ENCODE data around the gene STRIP2.
"Not testable (repeated sequence)": the region's sequence is repeated elsewhere in the genome, so short reads cannot be mapped to it uniquely, and the experiment has no call there.

Gene STRIP2

DNA sequence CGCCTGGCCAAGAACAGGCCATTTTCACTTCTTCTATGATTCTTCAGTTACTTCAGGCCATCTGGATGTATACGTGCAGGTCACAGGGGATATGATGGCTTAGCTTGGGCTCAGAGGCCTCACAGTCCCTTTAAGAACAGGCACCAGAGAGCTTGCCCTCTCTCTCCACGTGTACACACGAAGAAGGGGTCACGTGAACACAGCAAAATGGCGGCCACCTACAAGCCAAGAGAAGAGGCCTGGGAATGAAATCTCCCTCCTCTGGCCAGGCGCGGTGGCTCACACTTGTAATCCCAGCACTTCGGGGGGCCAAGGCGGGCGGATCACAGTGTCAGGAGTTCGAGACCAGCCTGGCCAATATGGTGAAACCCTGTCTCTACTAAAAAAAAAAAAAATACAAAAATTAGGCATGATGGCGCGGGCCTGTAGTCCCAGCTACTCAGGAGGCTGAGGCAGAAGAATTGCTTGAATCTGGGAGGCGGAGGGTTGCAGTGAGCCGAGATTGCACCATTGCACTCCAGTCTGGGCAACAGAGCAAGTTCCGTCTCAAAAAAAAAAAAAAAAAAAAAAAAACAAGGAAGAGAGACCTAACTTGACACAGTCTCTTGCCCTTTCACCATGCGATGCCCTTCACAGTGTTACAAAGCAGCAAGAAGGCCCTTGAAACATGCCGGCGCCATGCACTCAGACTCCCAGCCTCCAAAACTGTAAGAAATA is 100.5 kb downstream of the STRIP2 start:
- DNase-seq = not testable (repeated sequence)

GRCh38 chr7:129535896-129536295 is 101.7 kb downstream of the STRIP2 start:
- no peak for DNase-seq

DNA sequence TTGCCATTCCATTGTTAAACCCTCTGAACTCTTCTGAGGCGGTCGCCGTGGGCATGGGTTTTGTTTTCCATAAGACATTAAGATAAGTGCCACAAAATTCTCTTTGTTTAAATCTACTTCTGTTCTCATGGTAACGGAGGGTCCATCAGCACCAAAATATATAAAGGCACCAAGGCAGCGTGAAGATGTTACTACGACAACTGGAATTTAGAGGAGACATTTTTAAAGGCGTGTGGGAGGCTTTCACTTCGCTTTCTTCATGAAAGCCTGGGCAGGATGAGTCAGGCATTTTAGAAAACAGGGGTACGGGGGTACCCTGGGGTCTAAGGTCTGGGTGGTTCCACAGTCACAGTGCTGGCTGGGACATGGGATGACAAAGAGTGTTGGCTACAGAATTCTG is 102.1 kb downstream of the STRIP2 start:
- no peak for DNase-seq

All from fibroblast of skin of right biceps (primary cell).